Activated CD4-positive, alpha-beta T cell treated with anti-CD3 and anti-CD28 coated beads, Interleukin-2, Interleukin-4, amounts not matched to agents 100 ng/mL and 50 ng/mL, durations not matched to agents 16 hours and 8 hours (primary cell): ENCODE results near the gene SBDS.

Source experiments
- DNase-seq: peaks from one replicate; pipeline ENCODE4 v3.0.0-alpha.2; 2020; ENCODE audit warnings: low spot score

The SBDS gene

GRCh38 chr7:66937940-66938339, 57.4 kb downstream of the SBDS start:
- no peak for DNase-seq
